HEK293T (cell line): ENCODE measurements around the gene C19orf47.
"Not testable (repeated sequence)": the region's sequence is repeated elsewhere in the genome, so short reads cannot be mapped to it uniquely, and the experiment has no call there.

Source experiments
- CTCF ChIA-PET: fragments of 350-600 bp; formaldehyde crosslinking; extraction: SDS; loops from one replicate; lab custom pipeline; 2021; ENCODE audit warnings: antibody characterized with exemption, inconsistent platforms; lab: Yijun Ruan, JAX
- POLR2A ChIA-PET: fragments of 350-600 bp; formaldehyde crosslinking; extraction: SDS; loops from one replicate; lab custom pipeline; 2020; ENCODE audit warnings: antibody characterized with exemption, inconsistent platforms; lab: Yijun Ruan, JAX
- DNase-seq: peaks from one replicate; pipeline ENCODE4 v3.0.0; 2012; ENCODE audit warnings: mixed read lengths; ENCODE audit errors: extremely low spot score
- ARNT ChIP-seq: fragments of 450-650 bp; IDR thresholded peaks from 2 replicates; pipeline ENCODE4 v1.6.1; 2017; ENCODE audit warnings: mild to moderate bottlenecking
- BHLHE40 ChIP-seq: fragments of 450-650 bp; IDR thresholded peaks from 2 replicates; pipeline ENCODE4 v1.6.1; 2016; ENCODE audit warnings: mild to moderate bottlenecking, moderate library complexity, borderline replicate concordance
- CTBP1 ChIP-seq: fragments of 450-650 bp; IDR thresholded peaks from 2 replicates; pipeline ENCODE4 v1.6.1; 2016; ENCODE audit warnings: borderline replicate concordance
- ELF4 ChIP-seq: fragments of 450-650 bp; IDR thresholded peaks from 2 replicates; pipeline ENCODE4 v1.6.1; 2017; ENCODE audit warnings: antibody characterized with exemption
- FOXA1 ChIP-seq: fragments of 450-650 bp; IDR thresholded peaks from 2 replicates; pipeline ENCODE4 v1.6.1; 2016; ENCODE audit warnings: mild to moderate bottlenecking
- FOXK2 ChIP-seq: fragments of 450-650 bp; IDR thresholded peaks from 2 replicates; pipeline ENCODE4 v1.6.1; 2016; ENCODE audit warnings: mild to moderate bottlenecking
- FOXM1 ChIP-seq: fragments of 450-650 bp; IDR thresholded peaks from 2 replicates; pipeline ENCODE4 v1.6.1; 2017; ENCODE audit warnings: mild to moderate bottlenecking, borderline replicate concordance
- HDGF ChIP-seq: fragments of 450-650 bp; IDR thresholded peaks from 2 replicates; pipeline ENCODE4 v1.6.1; 2017; ENCODE audit warnings: antibody characterized with exemption, borderline replicate concordance
- L3MBTL2 ChIP-seq: fragments of 450-650 bp; conservative IDR thresholded peaks from 2 replicates; pipeline ENCODE4 v1.6.1; 2016; ENCODE audit warnings: mild to moderate bottlenecking
- LEF1 ChIP-seq: fragments of 450-650 bp; IDR thresholded peaks from 2 replicates; pipeline ENCODE4 v1.6.1; 2017; ENCODE audit warnings: mild to moderate bottlenecking, borderline replicate concordance
- NFRKB ChIP-seq: fragments of 450-650 bp; IDR thresholded peaks from 2 replicates; pipeline ENCODE4 v1.6.1; 2016; ENCODE audit warnings: mild to moderate bottlenecking, moderate library complexity
- SP1 ChIP-seq: fragments of 450-650 bp; IDR thresholded peaks from 2 replicates; pipeline ENCODE4 v1.6.1; 2017
- SUZ12 ChIP-seq: fragments of 450-650 bp; IDR thresholded peaks from 2 replicates; pipeline ENCODE4 v1.6.1; 2016; ENCODE audit warnings: mild to moderate bottlenecking
- TARDBP ChIP-seq: fragments of 450-650 bp; IDR thresholded peaks from 2 replicates; pipeline ENCODE4 v1.6.1; 2016
- ZNF384 ChIP-seq: fragments of 450-650 bp; IDR thresholded peaks from 2 replicates; pipeline ENCODE4 v1.6.1; 2016
- TF ChIP-seq, protein P1 (sequence below): fragments of 450-650 bp; IDR thresholded peaks from 2 replicates; pipeline ENCODE4 v1.6.1; 2016

The C19orf47 gene

GRCh38 chr19:40339018-40339728 is 9.0 kb downstream of the C19orf47 start:
- CTCF ChIA-PET = no interaction called here

GRCh38 chr19:40337594-40337993 is 10.6 kb downstream of the C19orf47 start:
- ChIA-PET CTCF (no interaction called here), POLR2A (no interaction called here)
- TF ChIP-seq, protein P1, sequence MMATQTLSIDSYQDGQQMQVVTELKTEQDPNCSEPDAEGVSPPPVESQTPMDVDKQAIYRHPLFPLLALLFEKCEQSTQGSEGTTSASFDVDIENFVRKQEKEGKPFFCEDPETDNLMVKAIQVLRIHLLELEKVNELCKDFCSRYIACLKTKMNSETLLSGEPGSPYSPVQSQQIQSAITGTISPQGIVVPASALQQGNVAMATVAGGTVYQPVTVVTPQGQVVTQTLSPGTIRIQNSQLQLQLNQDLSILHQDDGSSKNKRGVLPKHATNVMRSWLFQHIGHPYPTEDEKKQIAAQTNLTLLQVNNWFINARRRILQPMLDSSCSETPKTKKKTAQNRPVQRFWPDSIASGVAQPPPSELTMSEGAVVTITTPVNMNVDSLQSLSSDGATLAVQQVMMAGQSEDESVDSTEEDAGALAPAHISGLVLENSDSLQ = no peak
- TF ChIP-seq SP1 = no peak
- no peak for TF ChIP-seq ELF4
- no peak for TF ChIP-seq CTBP1
- no peak for TF ChIP-seq FOXM1
- no peak for TF ChIP-seq SUZ12
- no peak for TF ChIP-seq TARDBP
- TF ChIP-seq ZNF384 = no peak
- no peak for TF ChIP-seq FOXK2
- TF ChIP-seq NFRKB = no peak
- TF ChIP-seq ARNT = no peak
- TF ChIP-seq L3MBTL2 = no peak
- TF ChIP-seq BHLHE40 = no peak
- no peak for TF ChIP-seq FOXA1
- no peak for TF ChIP-seq LEF1
- no peak for TF ChIP-seq HDGF
- no peak for DNase-seq

More at GRCh38 chr19:40339018-40339728, 9.0 kb downstream of the C19orf47 start:
- POLR2A ChIA-PET = no interaction called here
- DNase-seq = no peak
- TF ChIP-seq LEF1 (no peak), ARNT (no peak), SUZ12 (no peak)
- TF ChIP-seq, protein P1 = no peak

DNA sequence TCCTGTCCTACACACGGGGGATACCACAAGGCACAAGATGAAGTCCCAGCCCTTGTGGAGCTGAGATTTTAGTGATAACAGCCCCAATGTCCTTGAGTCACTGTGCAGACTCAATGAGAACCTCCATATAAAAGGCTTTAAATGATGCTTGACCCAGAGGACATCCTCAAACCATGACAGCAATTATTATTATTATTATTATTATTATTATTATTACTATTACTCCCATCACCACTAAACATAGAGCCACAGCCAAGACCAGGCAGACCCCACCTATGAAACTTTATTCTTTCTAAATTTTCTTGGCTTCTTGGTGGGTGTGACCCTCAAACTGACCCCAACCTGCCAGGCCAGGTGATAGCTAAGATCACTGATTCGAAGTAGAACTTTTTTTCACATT is 11.1 kb downstream of the C19orf47 start:
- TF ChIP-seq FOXM1 = no peak
- TF ChIP-seq ELF4 = no peak
- no peak for TF ChIP-seq NFRKB
- TF ChIP-seq SUZ12 = no peak
- TF ChIP-seq ZNF384 = no peak
- DNase-seq = no peak
- ChIA-PET CTCF (no interaction called here), POLR2A (no interaction called here)

GRCh38 chr19:40336601-40336900 is 11.6 kb downstream of the C19orf47 start:
- TF ChIP-seq, protein P1 = no peak
- TF ChIP-seq CTBP1 (no peak), L3MBTL2 (no peak)
- POLR2A ChIA-PET = interaction anchor here (1.2 kb wide), 1 partner anchor 11 kb away, joined by 4 read pairs; the partner anchor contains the start of genes C19orf47 and PLD3
- CTCF ChIA-PET = no interaction called here

DNA sequence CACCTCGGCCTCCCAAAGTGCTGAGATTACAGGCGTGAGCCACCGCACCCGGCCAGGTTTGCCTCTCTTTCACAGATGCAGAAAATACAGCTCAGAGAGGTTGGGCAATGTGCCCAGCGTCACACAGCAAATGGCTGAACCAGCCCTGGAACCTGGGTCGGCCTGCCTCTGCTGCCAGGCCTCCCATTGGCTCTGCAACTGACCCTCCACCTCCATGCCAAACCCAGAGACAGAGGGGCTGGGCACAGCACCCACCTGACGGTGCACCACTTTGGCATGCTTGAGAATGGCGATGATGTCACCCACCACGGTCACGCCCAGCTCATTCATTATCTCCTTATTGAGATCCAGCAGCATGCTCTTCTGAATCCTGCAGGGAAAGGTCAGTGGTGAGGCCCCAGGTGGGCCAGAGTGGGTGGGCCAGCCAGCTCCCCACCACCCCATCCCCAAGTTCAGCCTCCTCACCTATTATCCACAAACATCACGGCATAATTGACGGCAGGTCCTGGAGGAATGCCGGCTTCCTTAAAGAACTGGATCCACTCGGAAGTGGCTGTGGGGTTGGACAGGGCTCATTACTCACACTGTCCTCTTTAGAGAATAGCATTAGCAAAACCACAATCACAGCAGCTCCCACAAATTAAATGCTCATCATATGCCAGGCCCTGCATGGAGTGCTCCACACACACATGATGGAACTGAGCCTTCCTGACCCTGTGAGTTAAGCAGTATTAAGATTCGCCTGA is 12.2 kb downstream of the C19orf47 start:
- no peak for DNase-seq
- no peak for TF ChIP-seq ARNT
- TF ChIP-seq LEF1 = no peak
- no peak for TF ChIP-seq NFRKB
- TF ChIP-seq SUZ12 = no peak
- TF ChIP-seq ZNF384 = no peak
- TF ChIP-seq TARDBP = no peak
- TF ChIP-seq FOXA1 = no peak
- no peak for TF ChIP-seq L3MBTL2
- no peak for TF ChIP-seq CTBP1
- no peak for TF ChIP-seq SP1
- TF ChIP-seq, protein P1 = no peak
- no peak for TF ChIP-seq ELF4
- no peak for TF ChIP-seq FOXM1
- TF ChIP-seq FOXK2 = no peak
- TF ChIP-seq BHLHE40 = no peak
- TF ChIP-seq HDGF = no peak
- POLR2A ChIA-PET = interaction anchor here (1.2 kb wide), 1 partner anchor 12 kb away, joined by 4 read pairs; the partner anchor contains the start of genes C19orf47 and PLD3
- CTCF ChIA-PET = no interaction called here

More at GRCh38 chr19:40336601-40336900, 11.6 kb downstream of the C19orf47 start:
- DNase-seq = no peak

DNA sequence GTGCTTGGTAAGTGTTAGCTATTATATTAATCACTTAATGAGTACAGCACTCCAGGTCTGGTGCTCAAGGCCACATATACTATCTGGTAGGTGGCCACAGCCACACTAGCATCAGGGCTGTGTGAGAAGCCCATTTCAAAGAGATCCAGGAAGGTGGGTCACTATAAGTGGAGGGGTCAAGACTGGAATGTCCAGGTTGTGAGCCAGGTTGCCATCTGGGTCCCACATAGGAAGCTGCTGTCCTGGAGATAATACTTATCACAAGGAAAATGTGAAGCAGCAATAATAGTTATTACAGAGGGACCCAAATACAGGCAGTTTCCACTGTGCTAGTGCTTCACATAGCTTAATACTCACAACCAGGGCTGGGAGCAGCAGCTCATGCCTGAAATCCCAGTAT is 13.1 kb downstream of the C19orf47 start:
- ChIA-PET POLR2A (interaction anchor here (1.2 kb wide), 1 partner anchor 13 kb away, joined by 4 read pairs; the partner anchor contains the start of genes C19orf47 and PLD3), CTCF (interaction anchor here (0.6 kb wide), 1 partner anchor 30 kb away, joined by 3 read pairs; no protein-coding TSS in a partner anchor)
- TF ChIP-seq SUZ12 (no peak), LEF1 (no peak), ZNF384 (no peak), HDGF (no peak), ELF4 (no peak), L3MBTL2 (no peak), BHLHE40 (no peak)
- DNase-seq = no peak

GRCh38 chr19:40333083-40333482 is 15.1 kb downstream of the C19orf47 start:
- POLR2A ChIA-PET, DNase-seq, CTCF ChIA-PET: not testable (repeated sequence)
